Stimulated activated effector memory CD8-positive, alpha-beta T cell treated with anti-CD3 and anti-CD28 coated beads, Interleukin-12 subunit alpha, Interleukin-12 subunit beta, amount 100 ng/mL, for 72 hours (primary cell): Measurements from ENCODE around the gene SASH3.
A peak's percentile ranks its signal among the peaks of the same experiment; 100 is the strongest.
"Not testable (repeated sequence)": the region's sequence is repeated elsewhere in the genome, so short reads cannot be mapped to it uniquely, and the experiment has no call there.

ENCODE experiments used
- ATAC-seq: fragments of 150-1000 bp; cut with Tn5 transposase; 2 replicates; pipeline ENCODE4 v1.10.0; 2021
- DNase-seq, 2 donors: peaks; one replicate each; pipeline ENCODE4 v3.0.0; 2021 to 2022; ENCODE audit warnings: low spot score in 2 of 2
- H3K27ac Mint-ChIP-seq: one replicate; pipeline ENCODE4 v1.8.0; 2022; ENCODE audit warnings: mild to moderate bottlenecking, mixed read lengths
- H3K36me3 Mint-ChIP-seq: one replicate; pipeline ENCODE4 v1.8.0; 2022; ENCODE audit warnings: mild to moderate bottlenecking, mixed read lengths
- H3K4me1 Mint-ChIP-seq: one replicate; pipeline ENCODE4 v1.8.0; 2022; ENCODE audit warnings: mixed read lengths
- H3K4me3 Mint-ChIP-seq: one replicate; pipeline ENCODE4 v1.8.0; 2022; ENCODE audit warnings: mild to moderate bottlenecking, mixed read lengths
- H3K9me3 Mint-ChIP-seq: one replicate; pipeline ENCODE4 v1.8.0; 2022; ENCODE audit warnings: mixed read lengths

The SASH3 gene

GRCh38 chrX:129779747-129780146 lies at the start of gene SASH3:
Gene SASH3 (plus strand): TSS chrX:129779949. CDS start chrX:129780098, 149 bp downstream.
- Mint-ChIP-seq H3K36me3 (peaks cover 60% of the 10 kb centered on the region), H3K27ac (peak within 1 kb of the TSS; percentile 91), H3K4me3 (peak within 1 kb of the TSS; percentile 93), H3K4me1 (peaks cover 54% of the 10 kb centered on the region), H3K9me3 (no peaks in the 10 kb centered on the region)
- ATAC-seq (peak; percentile 55), DNase-seq (peak in 1 of 2 donors; percentile 74)

- Mint-ChIP-seq H3K4me3 (no peak overlapping the region), H3K27ac (peak overlapping the region; percentile 30)
These were observed 48.5 kb upstream of the SASH3 start for GRCh38 chrX:129731228-129731627.

GRCh38 chrX:129732857-129733256 lies 46.9 kb upstream of the SASH3 start:
- Mint-ChIP-seq H3K27ac (no peak overlapping the region), H3K4me3 (no peak overlapping the region), H3K36me3 (no peaks in the 10 kb centered on the region), H3K4me1 (peaks cover 29% of the 10 kb centered on the region), H3K9me3 (peaks cover 4% of the 10 kb centered on the region)
- ATAC-seq (no peak), DNase-seq (no peak)

More at GRCh38 chrX:129731228-129731627, 48.5 kb upstream of the SASH3 start:
- Mint-ChIP-seq H3K9me3 (peaks cover 4% of the 10 kb centered on the region), H3K36me3 (no peaks in the 10 kb centered on the region), H3K4me1 (peaks cover 29% of the 10 kb centered on the region)
- no peak for DNase-seq
- ATAC-seq, result no peak

- peaks cover 33% of the 10 kb centered on the region for H3K4me1 Mint-ChIP-seq
- ATAC-seq, result no peak
- no peak overlapping the region for H3K27ac Mint-ChIP-seq
- DNase-seq, result no peak
- H3K9me3 Mint-ChIP-seq, result peaks cover 4% of the 10 kb centered on the region
- no peaks in the 10 kb centered on the region for H3K36me3 Mint-ChIP-seq
- H3K4me3 Mint-ChIP-seq, result no peak overlapping the region
These were observed 46.4 kb upstream of the SASH3 start for GRCh38 chrX:129733335-129733734.

GRCh38 chrX:129736491-129736890 lies 43.3 kb upstream of the SASH3 start:
- Mint-ChIP-seq H3K9me3 (peaks cover under 1% of the 10 kb centered on the region), H3K36me3 (no peaks in the 10 kb centered on the region), H3K27ac (no peak overlapping the region), H3K4me3 (no peak overlapping the region), H3K4me1 (peaks cover 24% of the 10 kb centered on the region)
- ATAC-seq (peak; percentile 69), DNase-seq (no peak)

GRCh38 chrX:129737916-129738315 lies 41.8 kb upstream of the SASH3 start:
- Mint-ChIP-seq H3K27ac (peak overlapping the region; percentile 74), H3K36me3 (peaks cover 5% of the 10 kb centered on the region), H3K4me1 (peaks cover 31% of the 10 kb centered on the region), H3K9me3 (no peaks in the 10 kb centered on the region), H3K4me3 (no peak overlapping the region)
- DNase-seq (no peak), ATAC-seq (peak; percentile 63)

- Mint-ChIP-seq H3K4me1 (peaks cover 35% of the 10 kb centered on the region), H3K27ac (peak within 1 kb of the TSS; percentile 74), H3K36me3 (peaks cover 6% of the 10 kb centered on the region), H3K4me3 (no peak within 1 kb of the TSS), H3K9me3 (no peaks in the 10 kb centered on the region)
- ATAC-seq (no peak), DNase-seq (no peak)
These were observed 41.1 kb upstream of the SASH3 start, which contains the start of gene XPNPEP2 for GRCh38 chrX:129738466-129739308. Gene XPNPEP2 (plus strand): TSS chrX:129738979. CDS start chrX:129739214, 235 bp downstream.

- Mint-ChIP-seq H3K27ac (no peak overlapping the region), H3K4me1 (peaks cover 44% of the 10 kb centered on the region), H3K4me3 (no peak overlapping the region), H3K36me3 (peaks cover 6% of the 10 kb centered on the region), H3K9me3 (no peaks in the 10 kb centered on the region)
- ATAC-seq (no peak), DNase-seq (no peak)
These were observed 40.2 kb upstream of the SASH3 start for GRCh38 chrX:129739578-129739977.

GRCh38 chrX:129741880-129742758 lies 37.6 kb upstream of the SASH3 start:
- DNase-seq (no peak), ATAC-seq (no peak)
- Mint-ChIP-seq H3K4me1 (peaks cover 48% of the 10 kb centered on the region), H3K9me3 (no peaks in the 10 kb centered on the region), H3K27ac (peak overlapping the region; percentile 53), H3K36me3 (peaks cover 6% of the 10 kb centered on the region), H3K4me3 (no peak overlapping the region)

GRCh38 chrX:129742759-129743152 lies 37.0 kb upstream of the SASH3 start:
- DNase-seq, H3K36me3 Mint-ChIP-seq, H3K9me3 Mint-ChIP-seq, H3K4me3 Mint-ChIP-seq, ATAC-seq: not testable (repeated sequence)
- peak overlapping the region; percentile 53 for H3K27ac Mint-ChIP-seq
- H3K4me1 Mint-ChIP-seq, result peaks cover 46% of the 10 kb centered on the region

GRCh38 chrX:129743821-129744220 lies 35.9 kb upstream of the SASH3 start:
- Mint-ChIP-seq H3K9me3 (no peaks in the 10 kb centered on the region), H3K4me1 (peaks cover 38% of the 10 kb centered on the region), H3K27ac (peak overlapping the region; percentile 81), H3K36me3 (peaks cover 6% of the 10 kb centered on the region), H3K4me3 (peak overlapping the region; percentile 27)
- DNase-seq (no peak), ATAC-seq (peak; percentile 89)

- DNase-seq (no peak), ATAC-seq (peak; percentile 55)
- H3K36me3 Mint-ChIP-seq, result peaks cover 6% of the 10 kb centered on the region
- peak overlapping the region; percentile 81 for H3K27ac Mint-ChIP-seq
- H3K9me3 Mint-ChIP-seq, result no peaks in the 10 kb centered on the region
- peak overlapping the region; percentile 30 for H3K4me3 Mint-ChIP-seq
- peaks cover 38% of the 10 kb centered on the region for H3K4me1 Mint-ChIP-seq
These were observed 34.9 kb upstream of the SASH3 start for GRCh38 chrX:129744861-129745321.

- DNase-seq, result no peak
- ATAC-seq, result no peak
- peaks cover 38% of the 10 kb centered on the region for H3K4me1 Mint-ChIP-seq
- H3K4me3 Mint-ChIP-seq, result no peak overlapping the region
- peaks cover 6% of the 10 kb centered on the region for H3K36me3 Mint-ChIP-seq
- H3K27ac Mint-ChIP-seq, result no peak overlapping the region
- no peaks in the 10 kb centered on the region for H3K9me3 Mint-ChIP-seq
These were observed 32.9 kb upstream of the SASH3 start for GRCh38 chrX:129746557-129747470.

GRCh38 chrX:129747533-129747932 lies 32.2 kb upstream of the SASH3 start:
- Mint-ChIP-seq H3K36me3 (peaks cover 5% of the 10 kb centered on the region), H3K4me3 (no peak overlapping the region), H3K27ac (no peak overlapping the region), H3K9me3 (no peaks in the 10 kb centered on the region), H3K4me1 (peaks cover 33% of the 10 kb centered on the region)
- ATAC-seq (no peak), DNase-seq (no peak)
